ENCODE measurements around the gene ATAD3C.

DNA sequence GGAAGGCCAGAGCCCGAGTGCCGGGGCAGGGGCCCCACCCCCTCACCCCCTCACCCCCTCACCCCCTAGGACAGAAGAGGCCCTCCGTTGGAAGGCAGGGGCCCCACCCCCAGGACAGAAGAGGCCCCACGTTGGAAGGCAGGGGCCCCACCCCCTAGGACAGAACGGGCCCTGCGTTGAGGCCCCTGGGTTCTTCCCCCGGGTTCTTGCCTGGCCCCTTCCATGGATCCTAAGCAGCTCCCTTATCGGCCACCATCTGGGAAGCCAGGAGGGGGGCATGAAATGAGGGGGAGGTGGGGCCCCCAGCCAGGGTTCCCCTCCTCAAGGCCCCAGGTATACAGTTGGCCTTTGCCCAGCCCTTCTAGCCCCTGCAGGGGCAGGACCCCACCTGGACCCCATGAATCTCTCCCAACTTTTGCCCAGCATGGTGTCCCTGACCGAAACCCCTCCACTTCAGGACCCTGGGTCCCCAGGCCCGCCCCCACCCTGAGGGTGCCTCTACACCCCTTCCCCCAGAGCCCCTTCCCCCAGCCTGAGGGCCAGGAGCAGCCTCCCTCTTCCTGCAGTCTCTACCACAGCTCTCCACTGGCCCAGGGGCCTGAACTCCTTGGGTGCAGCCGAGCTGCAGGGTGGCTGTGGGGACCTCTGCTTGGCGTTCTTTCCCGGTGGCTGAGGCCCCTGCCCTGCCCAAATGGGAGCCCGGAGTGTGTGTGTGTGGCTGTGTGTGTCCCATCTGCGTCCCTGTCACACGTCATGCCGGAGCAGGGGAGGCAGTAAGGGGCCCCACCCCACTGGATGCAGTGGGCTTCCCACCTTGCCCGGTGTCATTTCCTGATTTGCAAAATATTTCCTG lies 18.3 kb upstream of the ATAD3C start:
- no peak for TF ChIP-seq POLR2A (IDR thresholded peaks at IDR 0.05)
- TF ChIP-seq, protein P1, sequence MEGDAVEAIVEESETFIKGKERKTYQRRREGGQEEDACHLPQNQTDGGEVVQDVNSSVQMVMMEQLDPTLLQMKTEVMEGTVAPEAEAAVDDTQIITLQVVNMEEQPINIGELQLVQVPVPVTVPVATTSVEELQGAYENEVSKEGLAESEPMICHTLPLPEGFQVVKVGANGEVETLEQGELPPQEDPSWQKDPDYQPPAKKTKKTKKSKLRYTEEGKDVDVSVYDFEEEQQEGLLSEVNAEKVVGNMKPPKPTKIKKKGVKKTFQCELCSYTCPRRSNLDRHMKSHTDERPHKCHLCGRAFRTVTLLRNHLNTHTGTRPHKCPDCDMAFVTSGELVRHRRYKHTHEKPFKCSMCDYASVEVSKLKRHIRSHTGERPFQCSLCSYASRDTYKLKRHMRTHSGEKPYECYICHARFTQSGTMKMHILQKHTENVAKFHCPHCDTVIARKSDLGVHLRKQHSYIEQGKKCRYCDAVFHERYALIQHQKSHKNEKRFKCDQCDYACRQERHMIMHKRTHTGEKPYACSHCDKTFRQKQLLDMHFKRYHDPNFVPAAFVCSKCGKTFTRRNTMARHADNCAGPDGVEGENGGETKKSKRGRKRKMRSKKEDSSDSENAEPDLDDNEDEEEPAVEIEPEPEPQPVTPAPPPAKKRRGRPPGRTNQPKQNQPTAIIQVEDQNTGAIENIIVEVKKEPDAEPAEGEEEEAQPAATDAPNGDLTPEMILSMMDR (IDR thresholded peaks at IDR 0.05) = no peak
- TF ChIP-seq EP300 (IDR thresholded peaks at IDR 0.05) = no peak

Measured in upper lobe of left lung (tissue), 4 donors.